Muscle of arm (tissue), 12 donors: Measurements from ENCODE around the gene METAP2. TPM values are rescaled to one million over a fixed set of nuclear protein-coding genes. Genes with fewer than 3 reads are reported as not detected.

Source experiments
- DNase-seq: peaks from one replicate; pipeline ENCODE4 v3.0.0-alpha.2; 2013
- polyA plus RNA-seq, 12 donors: library from polyadenylated mRNA; unstranded; fragments of 120-200 nt; gene quantifications; one replicate each; pipeline ENCODE4 v1.2.1, GENCODE V29; 2013; ENCODE audit not compliant: insufficient read length in 12 of 12

Gene METAP2
- polyA plus RNA-seq, 12 donors: 114 to 234 (median 130) TPM; not detected in 1

- no peak for DNase-seq
Observed at GRCh38 chr12:95506707-95507523, 33.0 kb downstream of the METAP2 start.

- no peak for DNase-seq
Observed at GRCh38 chr12:95509300-95509699, 35.3 kb downstream of the METAP2 start.

GRCh38 chr12:95511977-95512376 is 38.0 kb downstream of the METAP2 start:
- no peak for DNase-seq

- DNase-seq: no peak
Observed at GRCh38 chr12:95513599-95513998, 39.6 kb downstream of the METAP2 start.

GRCh38 chr12:95515197-95515596 is 41.2 kb downstream of the METAP2 start:
- DNase-seq: no peak

- no peak for DNase-seq
Observed at GRCh38 chr12:95516757-95517156, 42.8 kb downstream of the METAP2 start.

- no peak for DNase-seq
Observed at GRCh38 chr12:95517246-95517645, 43.3 kb downstream of the METAP2 start.

GRCh38 chr12:95518944-95519343 is 45.0 kb downstream of the METAP2 start:
- no peak for DNase-seq

GRCh38 chr12:95520816-95521215 is 46.9 kb downstream of the METAP2 start:
- DNase-seq: no peak

GRCh38 chr12:95522692-95523091 is 48.7 kb downstream of the METAP2 start:
- DNase-seq: no peak

GRCh38 chr12:95528431-95528830 is 54.5 kb downstream of the METAP2 start:
- DNase-seq: no peak

- DNase-seq: no peak
Observed at GRCh38 chr12:95529693-95530225, 55.8 kb downstream of the METAP2 start.

- no peak for DNase-seq
Observed at GRCh38 chr12:95532851-95533250, 58.9 kb downstream of the METAP2 start.

GRCh38 chr12:95533985-95534384 is 60.0 kb downstream of the METAP2 start:
- DNase-seq: no peak

GRCh38 chr12:95538006-95538405 is 64.1 kb downstream of the METAP2 start:
- no peak for DNase-seq

- DNase-seq: no peak
Observed at GRCh38 chr12:95538656-95539055, 64.7 kb downstream of the METAP2 start.

- no peak for DNase-seq
Observed at GRCh38 chr12:95541436-95541835, 67.5 kb downstream of the METAP2 start.

GRCh38 chr12:95543305-95543704 is 69.4 kb downstream of the METAP2 start:
- no peak for DNase-seq

GRCh38 chr12:95544756-95545155 is 70.8 kb downstream of the METAP2 start:
- DNase-seq: no peak

GRCh38 chr12:95545303-95545702 is 71.4 kb downstream of the METAP2 start:
- no peak for DNase-seq

GRCh38 chr12:95545731-95546490 is 72.0 kb downstream of the METAP2 start:
- DNase-seq: no peak

GRCh38 chr12:95546491-95546813 is 72.5 kb downstream of the METAP2 start:
- no peak for DNase-seq

GRCh38 chr12:95547522-95548055 is 73.6 kb downstream of the METAP2 start:
- DNase-seq: no peak
